Measurements from ENCODE around the gene CDK4. TPM values are rescaled to one million over a fixed set of nuclear protein-coding genes. Genes with fewer than 3 reads are reported as not detected.

CDK4 gene
- total and polyA plus RNA-seq, 10 donors = 34.3 to 77.8 (median 53.3) TPM

GRCh38 chr12:57739914-57740538 is 12.1 kb downstream of the CDK4 start:
- DNase-seq = peak; percentile 63
- Histone ChIP-seq H3K4me1 (peaks cover 22 to 96% (median 70%) of the 10 kb centered on the region in 6 donors), H3K27me3 (replicated peaks in 1 of 7) (peaks cover 0 to 51% (median 22%) of the 10 kb centered on the region in 7 donors), H3K36me3 (peaks cover 0 to 52% (median 14%) of the 10 kb centered on the region in 6 donors), H3K9me3 (no peaks in the 10 kb centered on the region), H3K27ac (peak overlapping the region in 3 of 8 donors; percentile 85 to 90 (median 90)), H3K4me3 (peak overlapping the region in 2 of 8 donors; percentile 54 to 76)
- TF ChIP-seq POLR2A (IDR thresholded peaks at IDR 0.05) (no peak), CTCF (IDR thresholded peaks at IDR 0.05 in 8 of 11, conservative IDR thresholded peaks at IDR 0.05 in 3 of 11) (no peak), POLR2AphosphoS5 (IDR thresholded peaks at IDR 0.05) (no peak)
- WGBS, 5 donors = 68 to 82% (median 75%) methylated on average over 5 to 10 of the region's 10 CpGs
- intact Hi-C loops (cut with DNase I; ENCODE audit: low total_unique reads) = no loop called here

- 59 to 83% (median 77%) methylated on average over 7 of the region's 7 CpGs for WGBS, 5 donors
- no peaks in the 10 kb centered on the region for H3K9me3 ChIP-seq
Observed at GRCh38 chr12:57739387-57739786, 12.7 kb downstream of the CDK4 start.

GRCh38 chr12:57738661-57739237 is 13.4 kb downstream of the CDK4 start, which contains the start of gene AGAP2:
Gene AGAP2 (minus strand): TSS chr12:57738742. CDS start chr12:57738246, 496 bp downstream.
- intact Hi-C loops (cut with DNase I; ENCODE audit: low total_unique reads) = no loop called here
- TF ChIP-seq POLR2A (IDR thresholded peaks at IDR 0.05) = no peak
- TF ChIP-seq POLR2AphosphoS5 (IDR thresholded peaks at IDR 0.05) = no peak
- TF ChIP-seq CTCF (IDR thresholded peaks at IDR 0.05 in 8 of 11, conservative IDR thresholded peaks at IDR 0.05 in 3 of 11) = no peak
- H3K27me3 ChIP-seq (replicated peaks in 1 of 7) = peaks cover 0 to 59% (median 22%) of the 10 kb centered on the region in 7 donors
- 46 to 68% (median 53%) methylated on average over 30 to 36 of the region's 36 CpGs for WGBS, 5 donors
- peak within 1 kb of the TSS in 1 of 8 donors; percentile 90 for H3K27ac ChIP-seq
- H3K4me1 ChIP-seq = peaks cover 17 to 88% (median 62%) of the 10 kb centered on the region in 6 donors
- no peaks in the 10 kb centered on the region for H3K9me3 ChIP-seq
- H3K36me3 ChIP-seq = peaks cover 0 to 65% (median 21%) of the 10 kb centered on the region in 6 donors
- DNase-seq = peak; percentile 73
- H3K4me3 ChIP-seq = peak within 1 kb of the TSS in 5 of 8 donors; percentile 12 to 53 (median 21)

More at GRCh38 chr12:57739387-57739786, 12.7 kb downstream of the CDK4 start:
- Histone ChIP-seq H3K27me3 (replicated peaks in 1 of 7) (peaks cover 0 to 53% (median 22%) of the 10 kb centered on the region in 7 donors), H3K4me3 (peak overlapping the region in 1 of 8 donors; percentile 76), H3K4me1 (peaks cover 22 to 94% (median 69%) of the 10 kb centered on the region in 6 donors), H3K36me3 (peaks cover 0 to 59% (median 16%) of the 10 kb centered on the region in 6 donors), H3K27ac (peak overlapping the region in 1 of 8 donors; percentile 90)
- TF ChIP-seq POLR2A (IDR thresholded peaks at IDR 0.05) (no peak), CTCF (IDR thresholded peaks at IDR 0.05 in 8 of 11, conservative IDR thresholded peaks at IDR 0.05 in 3 of 11) (no peak), POLR2AphosphoS5 (IDR thresholded peaks at IDR 0.05) (no peak)
- intact Hi-C loops (cut with DNase I; ENCODE audit: low total_unique reads) = no loop called here
- DNase-seq = peak; percentile 51

All from spleen (tissue), 11 donors.